IMR-90 (cell line): ENCODE results near the gene WRAP73. TPM values are rescaled to one million over a fixed set of nuclear protein-coding genes. Genes with fewer than 3 reads are reported as not detected.

ENCODE experiments used
- ATAC-seq: fragments of 200-7000 bp; cut with Tn5 transposase; 2 replicates; pipeline ENCODE4 v1.9.1; 2020; ENCODE audit warnings: low read depth, mild to moderate bottlenecking, moderate library complexity
- BruUV-seq: library from RNA; stranded (reverse); fragments of 400-500 nt; replicated peaks from 2 replicates; lab custom pipeline; 2021; lab: Mats Ljungman, UMichigan
- CTCF ChIA-PET: fragments of 300-600 bp; formaldehyde crosslinking; extraction: SDS; loops from one replicate; lab custom pipeline; 2021; ENCODE audit warnings: antibody characterized with exemption; lab: Yijun Ruan, JAX
- POLR2A ChIA-PET: fragments of 300-600 bp; sonication (Branson Sonifier 250); formaldehyde crosslinking; loops from one replicate; lab custom pipeline; 2022; ENCODE audit warnings: antibody characterized with exemption; ENCODE audit not compliant: unreplicated experiment; lab: Charles Lee
- DNase-seq: peaks from one replicate; pipeline ENCODE4 v3.0.0; 2013
- H2AFZ ChIP-seq: replicated peaks from 2 replicates; pipeline ENCODE3; 2013; ENCODE audit warnings: low read length, mild to moderate bottlenecking; ENCODE audit not compliant: poor library complexity
- H2AK5ac ChIP-seq: 2 replicates; pipeline ENCODE4 v1.6.1; 2013; ENCODE audit warnings: low read depth, low read length, inconsistent platforms
- H2AK9ac ChIP-seq: replicated peaks from 2 replicates; pipeline ENCODE3; 2013; ENCODE audit warnings: mild to moderate bottlenecking, low read depth, low read length, moderate library complexity; ENCODE audit not compliant: poor library complexity
- H2BK120ac ChIP-seq: 2 replicates; pipeline ENCODE4 v1.6.1; 2013; ENCODE audit warnings: low read depth, low read length, inconsistent platforms
- H2BK15ac ChIP-seq: 3 replicates; pipeline ENCODE4 v1.6.1; 2013; ENCODE audit warnings: low read depth, low read length, inconsistent platforms
- H2BK20ac ChIP-seq: 2 replicates; pipeline ENCODE4 v1.6.1; 2013; ENCODE audit warnings: low read depth, mild to moderate bottlenecking, inconsistent platforms, low read length, moderate library complexity
- H2BK5ac ChIP-seq: 2 replicates; pipeline ENCODE4 v1.6.1; 2013; ENCODE audit warnings: mild to moderate bottlenecking, low read depth, low read length, inconsistent platforms; ENCODE audit not compliant: poor library complexity, severe bottlenecking
- H3K14ac ChIP-seq: replicated peaks from 2 replicates; pipeline ENCODE4 v1.6.1; 2013; ENCODE audit warnings: low read depth, low read length, inconsistent platforms
- H3K18ac ChIP-seq: 2 replicates; pipeline ENCODE4 v1.6.1; 2013; ENCODE audit warnings: low read depth, low read length, control low read depth
- H3K23ac ChIP-seq: 2 replicates; pipeline ENCODE4 v1.6.1; 2013; ENCODE audit warnings: low read depth, low read length, inconsistent platforms
- H3K27ac ChIP-seq: 2 replicates; pipeline ENCODE4 v1.5.1; 2013; ENCODE audit warnings: mild to moderate bottlenecking, control low read depth, low read length; ENCODE audit not compliant: insufficient read depth
- H3K27me3 ChIP-seq: 2 replicates; pipeline ENCODE4 v1.6.1; 2013; ENCODE audit warnings: low read length; ENCODE audit not compliant: control insufficient read depth, insufficient read depth
- H3K36me3 ChIP-seq: 2 replicates; pipeline ENCODE4 v1.6.1; 2013; ENCODE audit warnings: low read length, mixed read lengths; ENCODE audit not compliant: control insufficient read depth, insufficient read depth
- H3K4ac ChIP-seq: 2 replicates; pipeline ENCODE4 v1.6.1; 2013; ENCODE audit warnings: low read depth, low read length, inconsistent platforms
- H3K4me1 ChIP-seq: 2 replicates; pipeline ENCODE4 v1.6.1; 2013; ENCODE audit warnings: low read length, mixed read lengths; ENCODE audit not compliant: control insufficient read depth, insufficient read depth
- H3K4me2 ChIP-seq: 2 replicates; pipeline ENCODE4 v1.6.1; 2013; ENCODE audit warnings: low read depth, mild to moderate bottlenecking, control low read depth, low read length, moderate library complexity
- H3K4me3 ChIP-seq: 2 replicates; pipeline ENCODE4 v1.5.1; 2013; ENCODE audit warnings: low read depth, mild to moderate bottlenecking, control low read depth, low read length, moderate library complexity; ENCODE audit not compliant: insufficient read depth
- H3K56ac ChIP-seq: 2 replicates; pipeline ENCODE4 v1.6.1; 2013; ENCODE audit warnings: low read length, inconsistent platforms; ENCODE audit not compliant: insufficient read depth; ENCODE audit errors: extremely low read depth
- H3K79me1 ChIP-seq, 2 experiments: 2 replicates each; pipeline ENCODE4 v1.6.1; 2013; ENCODE audit warnings: low read length in 2 of 2, inconsistent platforms in 1 of 2, low read depth in 1 of 2
- H3K9ac ChIP-seq: 2 replicates; pipeline ENCODE4 v1.6.1; 2013; ENCODE audit warnings: low read depth, low read length, control low read depth
- H3K9me1 ChIP-seq: 2 replicates; pipeline ENCODE4 v1.6.1; 2013; ENCODE audit warnings: low read length, inconsistent platforms; ENCODE audit not compliant: insufficient read depth
- H3K9me3 ChIP-seq: 2 replicates; pipeline ENCODE4 v1.6.1; 2013; ENCODE audit warnings: low read length; ENCODE audit not compliant: control insufficient read depth, insufficient read depth
- H4K20me1 ChIP-seq: 2 replicates; pipeline ENCODE4 v1.6.1; 2013; ENCODE audit warnings: low read length, inconsistent platforms; ENCODE audit not compliant: insufficient read depth
- H4K5ac ChIP-seq: 2 replicates; pipeline ENCODE4 v1.6.1; 2013; ENCODE audit warnings: mild to moderate bottlenecking, low read depth, low read length, control low read depth
- H4K8ac ChIP-seq, 2 experiments: 2 replicates each; pipeline ENCODE4 v1.6.1; 2013; ENCODE audit warnings: low read depth in 2 of 2, low read length in 2 of 2, control low read depth in 1 of 2, inconsistent platforms in 1 of 2
- H4K91ac ChIP-seq: 2 replicates; pipeline ENCODE4 v1.6.1; 2013; ENCODE audit warnings: low read depth, low read length, inconsistent platforms; ENCODE audit not compliant: insufficient read depth
- BHLHE40 ChIP-seq: fragments of 150-350 bp; IDR thresholded peaks from 2 replicates; pipeline ENCODE4 v1.6.1; 2016; ENCODE audit warnings: mild to moderate bottlenecking, low read depth, low read length
- CEBPB ChIP-seq: IDR thresholded peaks from 2 replicates; pipeline ENCODE4 v1.6.1; 2012; ENCODE audit warnings: low read depth, low read length, improper control_type of control experiment
- CHD1 ChIP-seq: IDR thresholded peaks from 2 replicates; pipeline ENCODE4 v1.6.1; 2012; ENCODE audit warnings: low read depth, low read length, improper control_type of control experiment
- CTCF ChIP-seq: conservative IDR thresholded peaks from 2 replicates; pipeline ENCODE4 v1.5.1; 2012; ENCODE audit warnings: mild to moderate bottlenecking, low read depth, low read length, improper control_type of control experiment
- ELK1 ChIP-seq: fragments of 150-350 bp; IDR thresholded peaks from 2 replicates; pipeline ENCODE4 v1.6.1; 2016; ENCODE audit warnings: low read depth, mild to moderate bottlenecking, low read length, moderate library complexity, borderline replicate concordance
- FOS ChIP-seq: fragments of 150-350 bp; IDR thresholded peaks from 2 replicates; pipeline ENCODE4 v1.6.1; 2016; ENCODE audit warnings: low read depth, low read length
- MAFK ChIP-seq: IDR thresholded peaks from 2 replicates; pipeline ENCODE4 v1.6.1; 2012; ENCODE audit warnings: low read depth, low read length, improper control_type of control experiment
- MAZ ChIP-seq: IDR thresholded peaks from 2 replicates; pipeline ENCODE4 v1.6.1; 2012; ENCODE audit warnings: low read depth, mild to moderate bottlenecking, low read length, improper control_type of control experiment, moderate library complexity, borderline replicate concordance
- MXI1 ChIP-seq: IDR thresholded peaks from 2 replicates; pipeline ENCODE4 v1.6.1; 2012; ENCODE audit warnings: low read depth, mild to moderate bottlenecking, low read length, moderate library complexity, borderline replicate concordance
- NFE2L2 ChIP-seq: fragments of 150-350 bp; IDR thresholded peaks from 2 replicates; pipeline ENCODE4 v1.6.1; 2016; ENCODE audit warnings: low read depth, mild to moderate bottlenecking, low read length
- POLR2A ChIP-seq: IDR thresholded peaks from 2 replicates; pipeline ENCODE4 v1.6.1; 2012; ENCODE audit warnings: mild to moderate bottlenecking, low read depth, low read length
- RAD21 ChIP-seq: IDR thresholded peaks from 2 replicates; pipeline ENCODE4 v1.6.1; 2012; ENCODE audit warnings: low read length, improper control_type of control experiment
- RCOR1 ChIP-seq: IDR thresholded peaks from 2 replicates; pipeline ENCODE4 v1.6.1; 2012; ENCODE audit warnings: mild to moderate bottlenecking, low read length, improper control_type of control experiment; ENCODE audit not compliant: insufficient replicate concordance
- RFX5 ChIP-seq: IDR thresholded peaks from 2 replicates; pipeline ENCODE4 v1.8.0; 2012; ENCODE audit warnings: low read depth, mild to moderate bottlenecking, low read length, moderate library complexity
- SMC3 ChIP-seq: fragments of 150-350 bp; IDR thresholded peaks from 2 replicates; pipeline ENCODE4 v1.6.1; 2016; ENCODE audit warnings: low read depth, mild to moderate bottlenecking, antibody characterized with exemption, low read length, moderate library complexity
- USF2 ChIP-seq: fragments of 150-350 bp; IDR thresholded peaks from 2 replicates; pipeline ENCODE4 v1.6.1; 2017; ENCODE audit warnings: mild to moderate bottlenecking, antibody characterized with exemption, low read length, low read depth
- WGBS, 2 experiments: methylation state at CpG; one replicate each; pipeline versions ENCODE4 v1.1.5 to v1.1.7; 2013; ENCODE audit warnings: missing lambda C conversion rate in 2 of 2; ENCODE audit not compliant: insufficient read length in 1 of 2; ENCODE audit errors: extremely low coverage in 2 of 2; 5-methylcytosine and 5-hydroxymethylcytosine counted together
- dilution Hi-C: fragments of 300-500 bp; cut with HindIII; formaldehyde crosslinking; loops from one replicate; pipeline ENCODE4 v1.14.3; 2018; ENCODE audit warnings: low sequenced_read_pairs; ENCODE audit not compliant: unreplicated experiment
- in situ Hi-C: fragments of 300-500 bp; cut with MboI; formaldehyde crosslinking; loops from 3 replicates; pipeline ENCODE4 v1.14.3; 2019; ENCODE audit warnings: low sequenced_read_pairs, inconsistent platforms, mixed read lengths
- intact Hi-C: fragments of 100-400 bp; cut with micrococcal nuclease; formaldehyde crosslinking; loops from 2 replicates; pipeline ENCODE4 v1.10.0; 2022
- polyA plus RNA-seq, 3 experiments: library from polyadenylated mRNA; depleted of rRNA; stranded (reverse); fragments of >200 nt; gene quantifications; 2 replicates each; pipeline ENCODE4 v1.2.3, GENCODE V29; 2012; ENCODE audit warnings: low replicate concordance in 1 of 3
- total RNA-seq: library from RNA; depleted of rRNA; stranded (reverse); fragments of >200 nt; gene quantifications from 2 replicates; pipeline ENCODE4 v1.2.3, GENCODE V29; 2012

The WRAP73 gene
- total and polyA plus RNA-seq, 2 of the 4 experiments (the other 2 are of a cell fraction), result 10.8 to 23.6 TPM

- BruUV-seq, result no TSS peak
- H3K4me3 ChIP-seq, result no peak overlapping the region
- POLR2A ChIA-PET, result no interaction called here
These were observed 38.6 kb upstream of the WRAP73 start for GRCh38 chr1:3688356-3689137.

More at GRCh38 chr1:3688356-3689137, 38.6 kb upstream of the WRAP73 start:
- Histone ChIP-seq H4K20me1 (no peaks in the 10 kb centered on the region), H2BK5ac (no peak overlapping the region), H2AK9ac (peak overlapping the region; percentile 42), H3K27ac (no peak overlapping the region), H3K9me3 (no peaks in the 10 kb centered on the region), H2BK120ac (no peak overlapping the region), H3K4me1 (no peaks in the 10 kb centered on the region), H2AFZ (peak overlapping the region; percentile 43), H3K4ac (no peak overlapping the region), H4K8ac (no peak overlapping the region), H2BK15ac (no peak overlapping the region), H3K14ac (no peak overlapping the region), H3K9me1 (no peaks in the 10 kb centered on the region), H2AK5ac (no peak overlapping the region), H4K91ac (no peak overlapping the region), H2BK20ac (no peak overlapping the region), H3K9ac (no peak overlapping the region), H4K5ac (no peak overlapping the region), H3K36me3 (no peaks in the 10 kb centered on the region), H3K23ac (no peak overlapping the region), H3K4me2 (no peak overlapping the region), H3K79me1 (no peaks in the 10 kb centered on the region), H3K27me3 (peaks cover 26% of the 10 kb centered on the region; the same call in 1 of the 2 replicates), H3K18ac (no peak overlapping the region), H3K56ac (no peak overlapping the region)
- ATAC-seq (no peak), DNase-seq (no peak)
- in situ Hi-C loops (no loop called here), dilution Hi-C loops (no loop called here), intact Hi-C loops (no loop called here)
- TF ChIP-seq MAZ, result no peak
- no peak for TF ChIP-seq SMC3
- no peak for TF ChIP-seq RFX5
- no peak for TF ChIP-seq MXI1
- TF ChIP-seq NFE2L2, result no peak
- no peak for TF ChIP-seq BHLHE40
- no peak for TF ChIP-seq POLR2A
- TF ChIP-seq RCOR1, result no peak
- TF ChIP-seq CHD1, result no peak
- TF ChIP-seq FOS, result no peak
- no peak for TF ChIP-seq CTCF
- TF ChIP-seq USF2, result no peak
- no peak for TF ChIP-seq MAFK
- TF ChIP-seq ELK1, result no peak
- TF ChIP-seq CEBPB, result no peak
- TF ChIP-seq RAD21, result no peak
- 56% methylated on average over 7 of the region's 29 CpGs; no CpG with 5 or more reads in 1 of the 2 experiments for WGBS, 2 experiments
- CTCF ChIA-PET, result no interaction called here
